IgD-negative memory B cell (primary cell): ENCODE data around the gene AFAP1. TPM values are rescaled to one million over a fixed set of nuclear protein-coding genes. Genes with fewer than 3 reads are reported as not detected.
A peak's percentile ranks its signal among the peaks of the same experiment; 100 is the strongest.

Source experiments
- H3K27ac Mint-ChIP-seq, 3 donors: one replicate each; pipeline ENCODE4 v1.8.0; 2020 to 2022; ENCODE audit warnings: mild to moderate bottlenecking in 3 of 3, mixed read lengths in 3 of 3, moderate library complexity in 1 of 3
- H3K27me3 Mint-ChIP-seq: one replicate; pipeline ENCODE4 v1.8.0; 2021; ENCODE audit warnings: mixed read lengths
- H3K36me3 Mint-ChIP-seq: one replicate; pipeline ENCODE4 v1.8.0; 2020; ENCODE audit warnings: mild to moderate bottlenecking, mixed read lengths
- H3K4me1 Mint-ChIP-seq, 3 donors: one replicate each; pipeline ENCODE4 v1.8.0; 2020 to 2022; ENCODE audit warnings: mixed read lengths in 3 of 3, mild to moderate bottlenecking in 1 of 3
- H3K4me3 Mint-ChIP-seq, 4 donors: one replicate each; pipeline ENCODE4 v1.8.0; 2020 to 2022; ENCODE audit warnings: mild to moderate bottlenecking in 4 of 4, mixed read lengths in 4 of 4, moderate library complexity in 3 of 4
- H3K9me3 Mint-ChIP-seq, 3 donors: one replicate each; pipeline ENCODE4 v1.8.0; 2020 to 2021; ENCODE audit warnings: mixed read lengths in 3 of 3, mild to moderate bottlenecking in 1 of 3
- polyA plus RNA-seq: library from polyadenylated mRNA; unstranded; fragments of 300-500 nt; fragmentation: Illumina TruSeq; gene quantifications from one replicate; pipeline ENCODE4 v1.2.3, GENCODE V29; 2021

The AFAP1 gene
- polyA plus RNA-seq, 1 donor from 2014 or later: 0.20 TPM

GRCh38 chr4:7811536-7812191 lies 128.0 kb downstream of the AFAP1 start:
- no peak overlapping the region for H3K4me3 Mint-ChIP-seq
- H3K36me3 Mint-ChIP-seq: peaks cover 1% of the 10 kb centered on the region

GRCh38 chr4:7810783-7811535 lies 128.7 kb downstream of the AFAP1 start:
- H3K9me3 Mint-ChIP-seq: peaks cover 0 to 3% (median 0%) of the 10 kb centered on the region in 3 donors
- peaks cover 1% of the 10 kb centered on the region for H3K36me3 Mint-ChIP-seq
- H3K4me1 Mint-ChIP-seq: no peaks in the 10 kb centered on the region
- no peak overlapping the region for H3K4me3 Mint-ChIP-seq
- H3K27me3 Mint-ChIP-seq: peaks cover 12% of the 10 kb centered on the region
- no peak overlapping the region for H3K27ac Mint-ChIP-seq

More at GRCh38 chr4:7811536-7812191, 128.0 kb downstream of the AFAP1 start:
- no peaks in the 10 kb centered on the region for H3K4me1 Mint-ChIP-seq
- H3K27ac Mint-ChIP-seq: no peak overlapping the region
- peaks cover 10% of the 10 kb centered on the region for H3K27me3 Mint-ChIP-seq
- peaks cover 0 to 3% (median 0%) of the 10 kb centered on the region in 3 donors for H3K9me3 Mint-ChIP-seq

- Mint-ChIP-seq H3K4me1 (no peaks in the 10 kb centered on the region), H3K36me3 (peaks cover 1% of the 10 kb centered on the region), H3K27ac (no peak overlapping the region)
Measured at GRCh38 chr4:7808752-7809151, 130.9 kb downstream of the AFAP1 start.

GRCh38 chr4:7808181-7808580 lies 131.5 kb downstream of the AFAP1 start:
- H3K9me3 Mint-ChIP-seq: peaks cover 0 to 3% (median 0%) of the 10 kb centered on the region in 3 donors
- H3K4me3 Mint-ChIP-seq: no peak overlapping the region
- H3K36me3 Mint-ChIP-seq: peaks cover 1% of the 10 kb centered on the region
- H3K27ac Mint-ChIP-seq: no peak overlapping the region
- peaks cover 12% of the 10 kb centered on the region for H3K27me3 Mint-ChIP-seq
- no peaks in the 10 kb centered on the region for H3K4me1 Mint-ChIP-seq

More at GRCh38 chr4:7808752-7809151, 130.9 kb downstream of the AFAP1 start:
- peaks cover 0 to 3% (median 0%) of the 10 kb centered on the region in 3 donors for H3K9me3 Mint-ChIP-seq
- H3K4me3 Mint-ChIP-seq: no peak overlapping the region
- H3K27me3 Mint-ChIP-seq: peaks cover 12% of the 10 kb centered on the region

- no peak overlapping the region for H3K4me3 Mint-ChIP-seq
- H3K27me3 Mint-ChIP-seq: peaks cover 11% of the 10 kb centered on the region
- no peaks in the 10 kb centered on the region for H3K4me1 Mint-ChIP-seq
- no peak overlapping the region for H3K27ac Mint-ChIP-seq
- H3K9me3 Mint-ChIP-seq: peaks cover 0 to 3% (median 0%) of the 10 kb centered on the region in 3 donors
- peaks cover 1% of the 10 kb centered on the region for H3K36me3 Mint-ChIP-seq
Measured at GRCh38 chr4:7807351-7807921, 132.2 kb downstream of the AFAP1 start.

- Mint-ChIP-seq H3K27me3 (peaks cover 11% of the 10 kb centered on the region), H3K4me3 (no peak overlapping the region), H3K9me3 (no peaks in the 10 kb centered on the region), H3K36me3 (peaks cover 1% of the 10 kb centered on the region), H3K27ac (no peak overlapping the region), H3K4me1 (no peaks in the 10 kb centered on the region)
Measured at GRCh38 chr4:7806338-7807090, 133.1 kb downstream of the AFAP1 start.

GRCh38 chr4:7805533-7806337 lies 133.9 kb downstream of the AFAP1 start:
- no peak overlapping the region for H3K4me3 Mint-ChIP-seq
- H3K27me3 Mint-ChIP-seq: peaks cover 10% of the 10 kb centered on the region
- no peaks in the 10 kb centered on the region for H3K4me1 Mint-ChIP-seq
- H3K27ac Mint-ChIP-seq: no peak overlapping the region
- H3K36me3 Mint-ChIP-seq: peaks cover 1% of the 10 kb centered on the region
- H3K9me3 Mint-ChIP-seq: no peaks in the 10 kb centered on the region

GRCh38 chr4:7804756-7805385 lies 134.8 kb downstream of the AFAP1 start:
- H3K4me3 Mint-ChIP-seq: no peak overlapping the region
- H3K9me3 Mint-ChIP-seq: no peaks in the 10 kb centered on the region
- H3K27ac Mint-ChIP-seq: no peak overlapping the region

GRCh38 chr4:7803992-7804755 lies 135.5 kb downstream of the AFAP1 start:
- Mint-ChIP-seq H3K4me3 (no peak overlapping the region), H3K9me3 (no peaks in the 10 kb centered on the region), H3K4me1 (no peaks in the 10 kb centered on the region), H3K27me3 (peaks cover 10% of the 10 kb centered on the region), H3K27ac (peak overlapping the region in 2 of 3 donors; percentile 26 to 59), H3K36me3 (peaks cover 1% of the 10 kb centered on the region)

More at GRCh38 chr4:7804756-7805385, 134.8 kb downstream of the AFAP1 start:
- no peaks in the 10 kb centered on the region for H3K4me1 Mint-ChIP-seq
- peaks cover 1% of the 10 kb centered on the region for H3K36me3 Mint-ChIP-seq
- H3K27me3 Mint-ChIP-seq: peaks cover 10% of the 10 kb centered on the region

- Mint-ChIP-seq H3K4me1 (no peaks in the 10 kb centered on the region), H3K27ac (peak overlapping the region in 1 of 3 donors; percentile 59), H3K9me3 (no peaks in the 10 kb centered on the region), H3K36me3 (peaks cover 1% of the 10 kb centered on the region), H3K4me3 (no peak overlapping the region), H3K27me3 (peaks cover 10% of the 10 kb centered on the region)
Measured at GRCh38 chr4:7803371-7803770, 136.3 kb downstream of the AFAP1 start.

- Mint-ChIP-seq H3K27ac (no peak overlapping the region), H3K9me3 (no peaks in the 10 kb centered on the region), H3K4me1 (no peaks in the 10 kb centered on the region), H3K27me3 (peaks cover 10% of the 10 kb centered on the region), H3K36me3 (peaks cover 1% of the 10 kb centered on the region), H3K4me3 (no peak overlapping the region)
Measured at GRCh38 chr4:7802093-7802726, 137.5 kb downstream of the AFAP1 start.

GRCh38 chr4:7801641-7802040 lies 138.0 kb downstream of the AFAP1 start:
- Mint-ChIP-seq H3K9me3 (no peaks in the 10 kb centered on the region), H3K4me1 (no peaks in the 10 kb centered on the region), H3K4me3 (no peak overlapping the region), H3K36me3 (no peaks in the 10 kb centered on the region), H3K27me3 (peaks cover 6% of the 10 kb centered on the region), H3K27ac (no peak overlapping the region)

- Mint-ChIP-seq H3K9me3 (no peaks in the 10 kb centered on the region), H3K27me3 (peaks cover 4% of the 10 kb centered on the region), H3K4me3 (no peak overlapping the region)
Measured at GRCh38 chr4:7801001-7801400, 138.7 kb downstream of the AFAP1 start.

More at GRCh38 chr4:7801001-7801400, 138.7 kb downstream of the AFAP1 start:
- H3K27ac Mint-ChIP-seq: no peak overlapping the region
- H3K36me3 Mint-ChIP-seq: no peaks in the 10 kb centered on the region
- no peaks in the 10 kb centered on the region for H3K4me1 Mint-ChIP-seq
